Motor neuron (in vitro differentiated cells): Measurements from ENCODE around the gene DNALI1. TPM values are rescaled to one million over a fixed set of nuclear protein-coding genes. Genes with fewer than 3 reads are reported as not detected.

Experiments used
- ATAC-seq, 8 experiments: fragments of 200-7000 bp; cut with Tn5 transposase; replicated peaks in 6 of 8; 2 replicates each; pipeline ENCODE4 v1.8.0; 2021; ENCODE audit warnings: mild to moderate bottlenecking in 8 of 8, moderate library complexity in 8 of 8
- H3K27ac ChIP-seq, 2 donors: fragments of 250-450 bp; sonication (Bioruptor Pico); 2 replicates each; pipeline ENCODE4 v1.9.0; 2021; ENCODE audit warnings: antibody characterized with exemption in 2 of 2, mild to moderate bottlenecking in 2 of 2, moderate library complexity in 1 of 2
- H3K4me1 ChIP-seq, 2 donors: fragments of 250-450 bp; sonication (Bioruptor Pico); replicated peaks in 1 of 2; 2 replicates each; pipeline ENCODE4 v1.6.1; 2021; ENCODE audit warnings: antibody characterized with exemption in 2 of 2, mild to moderate bottlenecking in 2 of 2, moderate library complexity in 1 of 2
- H3K4me3 ChIP-seq, 5 donors: fragments of 250-450 bp; sonication (Bioruptor Pico); 2 replicates each; pipeline ENCODE4 v1.9.0; 2021; ENCODE audit warnings: antibody characterized with exemption in 5 of 5, mild to moderate bottlenecking in 5 of 5, moderate library complexity in 4 of 5
- WGBS, 10 experiments: fragments of 450-650 bp; shearing (Covaris generic); methylation state at CpG; one replicate each; pipeline ENCODE4 v1.0.0; 2022; 5-methylcytosine and 5-hydroxymethylcytosine counted together
- in situ Hi-C, 9 experiments: fragments of 400-800 bp; cut with MboI; loops; one replicate each; pipeline ENCODE4 v1.15.0; 2021; ENCODE audit warnings: low sequenced_read_pairs in 9 of 9, low pct_unique_long_range_greater_than_20kb in 2 of 9; ENCODE audit not compliant: unreplicated experiment in 9 of 9
- total RNA-seq, 8 experiments: library from RNA; unstranded; fragments of 300-600 nt; gene quantifications; 2 replicates each; pipeline versions ENCODE4 v1.2.3 to v1.2.4, GENCODE V29; 2022

DNALI1 gene
- total RNA-seq, 8 experiments from 2014 or later: 0.31 to 48.8 (median 28.7) TPM

DNA sequence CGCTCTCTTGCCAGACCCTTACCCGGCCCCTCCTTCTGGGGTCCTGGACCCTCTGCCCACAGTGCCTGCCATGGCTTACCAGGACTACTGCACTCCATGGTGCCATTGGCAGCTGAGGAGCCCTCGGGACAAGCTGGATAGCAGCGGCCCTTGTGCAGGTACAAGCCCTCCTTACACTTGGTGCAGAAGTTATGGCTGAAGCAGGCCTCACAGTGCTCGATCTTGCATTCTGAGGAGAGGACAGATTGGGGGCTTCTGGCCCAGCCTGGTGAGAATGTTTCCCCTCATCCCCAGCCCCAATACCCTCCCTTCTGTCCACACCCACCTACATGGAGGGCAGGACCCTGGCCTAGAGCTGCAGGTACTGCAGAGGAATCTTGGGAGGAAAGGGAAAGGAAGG, 57.4 kb downstream of the DNALI1 start:
- H3K4me3 ChIP-seq: no peak overlapping the region
- in situ Hi-C loops: no loop called here
- ATAC-seq: no peak
- WGBS, 10 experiments: 48 to 67% methylated on average over 1 to 3 of the region's 5 CpGs; no CpG with 5 or more reads in 8 of the 10 experiments
- no peaks in the 10 kb centered on the region for H3K4me1 ChIP-seq
- no peak overlapping the region for H3K27ac ChIP-seq

DNA sequence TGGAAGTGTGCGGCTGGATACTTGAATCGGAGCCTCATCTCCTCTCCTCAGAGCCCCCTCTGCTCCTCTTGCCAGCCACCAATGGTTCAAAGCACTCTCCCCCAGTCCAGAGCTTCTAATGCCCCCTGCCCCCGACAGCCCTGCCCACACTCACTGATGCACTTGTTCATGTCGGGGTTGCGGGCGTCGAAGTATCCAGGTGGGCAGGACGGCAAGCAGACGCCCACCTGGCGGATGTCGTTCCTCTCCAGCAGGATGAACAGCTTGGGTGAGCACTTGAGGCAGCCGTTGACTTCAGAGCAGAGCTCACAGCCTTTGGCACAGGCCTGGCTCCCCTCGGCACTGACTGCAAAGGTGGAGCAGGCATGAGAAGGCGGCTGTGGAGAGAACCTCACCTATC, 59.6 kb downstream of the DNALI1 start:
- Histone ChIP-seq H3K27ac (no peak overlapping the region), H3K4me1 (no peaks in the 10 kb centered on the region), H3K4me3 (no peak overlapping the region)
- WGBS, 10 experiments: 25 to 72% (median 54%) methylated on average over 2 to 14 of the region's 14 CpGs; no CpG with 5 or more reads in 4 of the 10 experiments
- ATAC-seq: no peak
- in situ Hi-C loops: no loop called here

Other genes starting within 250 kb of the DNALI1 start
- gene ZC3H12A, start 82.4 kb upstream of the DNALI1 start, total RNA-seq: 10 to 100 TPM in 2 of 8 experiments, 1 to 10 TPM in 6; 1.8 to 13.3 (median 5.4) TPM
- gene MEAF6, start 42.2 kb upstream of the DNALI1 start, total RNA-seq: 100 to 1,000 TPM in 5 of 8 experiments, 10 to 100 TPM in 3; 41.1 to 172 (median 138) TPM
- 10 to 100 TPM in 7 of 8 experiments, 1 to 10 TPM in 1; 8.5 to 25.1 (median 16.4) TPM for gene SNIP1, start 2.6 kb upstream of the DNALI1 start, total RNA-seq
- 100 to 1,000 TPM in 6 of 8 experiments, 10 to 100 TPM in 2; 88.4 to 226 (median 135) TPM for gene GNL2, start 39.0 kb downstream of the DNALI1 start, total RNA-seq
- 1 to 10 TPM in 1 of 8 experiments, under 1 TPM in 6, not detected in 1; 0.14 to 1.2 (median 0.31) TPM for gene RSPO1, start 78.0 kb downstream of the DNALI1 start, total RNA-seq
- 10 to 100 TPM in 3 of 8 experiments, 1 to 10 TPM in 3, under 1 TPM in 2; 0.20 to 57.4 (median 3.2) TPM for gene CDCA8, start 135.6 kb downstream of the DNALI1 start, total RNA-seq
- 1 to 10 TPM in 6 of 8 experiments, under 1 TPM in 2; 0.31 to 5.4 (median 2.6) TPM for gene EPHA10, start 208.2 kb downstream of the DNALI1 start, total RNA-seq
- 10 to 100 TPM in 5 of 8 experiments, 1 to 10 TPM in 3; 2.3 to 49.7 (median 30.3) TPM for gene MANEAL, start 236.9 kb downstream of the DNALI1 start, total RNA-seq